GM19099 (cell line): ENCODE measurements around the gene THPO.

Experiments used
- POLR2A ChIP-seq: IDR thresholded peaks from 3 replicates; pipeline ENCODE4 v1.6.1; 2011; ENCODE audit warnings: low read depth; ENCODE audit not compliant: insufficient read length; ENCODE audit errors: extremely low read depth

Gene THPO

DNA sequence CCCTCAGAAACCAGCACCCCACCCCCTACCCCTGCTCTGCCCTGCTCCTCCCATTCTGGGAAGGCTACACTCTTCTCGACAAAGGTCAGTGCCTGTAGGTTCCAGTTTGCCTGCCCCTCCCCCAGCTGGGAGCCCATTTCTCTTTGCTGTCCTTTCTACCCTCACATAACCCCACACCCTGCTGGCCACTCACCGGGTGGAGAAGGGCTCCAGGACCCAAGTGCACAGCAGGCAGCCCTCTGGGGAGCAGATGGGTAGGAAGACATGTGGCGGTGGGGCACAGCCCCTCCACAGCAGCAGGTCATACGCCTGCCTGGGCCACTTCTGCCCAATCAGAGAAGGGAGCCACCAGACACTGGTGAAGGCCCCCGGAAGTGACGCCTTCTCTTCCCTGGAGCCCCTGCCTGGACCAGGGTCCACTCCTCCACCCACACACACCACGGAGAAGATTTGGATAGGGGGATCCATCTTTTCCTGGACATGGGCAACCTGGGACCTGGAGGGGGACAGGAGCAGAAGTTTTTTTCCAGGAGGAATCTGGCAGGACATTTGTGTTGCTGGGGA lies at the start of gene THPO:
Gene THPO, minus strand, starts transcription at position 326 of the 564 bp plus-strand sequence. CDS start 1,948 bp downstream, outside the sequence.
- TF ChIP-seq POLR2A, result no peak

DNA sequence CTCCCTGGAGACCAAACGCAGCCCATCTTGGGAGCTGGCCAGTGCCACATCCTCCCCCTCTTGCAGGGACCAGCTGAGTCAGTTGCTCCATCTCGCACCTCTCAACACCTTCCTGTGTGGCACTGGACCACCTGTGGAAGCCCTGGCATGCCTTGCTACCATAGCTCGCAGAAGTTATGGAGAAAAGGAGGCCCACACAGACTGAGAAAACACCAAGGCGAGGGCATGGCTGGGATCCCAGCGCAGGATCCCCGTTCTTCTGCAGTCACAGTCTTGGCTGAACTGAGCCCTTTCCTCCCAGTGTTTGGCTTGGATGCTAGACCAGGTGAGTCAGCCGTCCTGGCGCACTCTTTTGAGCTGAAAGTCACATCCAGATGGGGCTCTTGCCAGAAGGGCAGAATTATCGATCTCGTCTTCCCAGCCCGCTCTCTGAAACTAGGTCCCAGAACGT lies 48.7 kb upstream of the THPO start:
- TF ChIP-seq POLR2A, result no peak

DNA sequence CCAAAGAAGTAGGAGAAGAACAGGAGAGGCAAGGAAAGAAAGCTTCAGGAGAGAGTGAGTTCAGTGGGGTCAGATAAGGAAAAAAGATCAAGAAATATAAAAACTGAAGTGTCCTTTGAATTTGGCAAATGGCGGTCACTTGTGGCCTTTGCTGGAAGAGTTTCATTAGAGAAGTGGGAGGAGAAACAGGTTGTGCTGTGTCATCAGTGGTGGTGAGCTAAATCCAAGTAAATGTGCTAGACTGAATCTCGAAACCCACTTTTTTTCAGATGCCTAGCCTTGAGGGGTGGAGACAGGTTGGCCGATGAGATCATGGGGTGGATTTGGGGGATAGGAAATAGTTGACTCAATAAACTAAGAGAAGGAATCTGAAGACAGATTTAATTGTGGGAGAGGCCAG lies 45.6 kb upstream of the THPO start:
- no peak for TF ChIP-seq POLR2A

GRCh38 chr3:184419171-184419570 lies 41.2 kb upstream of the THPO start:
- TF ChIP-seq POLR2A, result no peak

- no peak for TF ChIP-seq POLR2A
Measured at GRCh38 chr3:184417619-184418327, 39.8 kb upstream of the THPO start.

GRCh38 chr3:184415203-184415490 lies 37.1 kb upstream of the THPO start:
- no peak for TF ChIP-seq POLR2A

- TF ChIP-seq POLR2A, result no peak
Measured at GRCh38 chr3:184414418-184415202, 36.6 kb upstream of the THPO start.

DNA sequence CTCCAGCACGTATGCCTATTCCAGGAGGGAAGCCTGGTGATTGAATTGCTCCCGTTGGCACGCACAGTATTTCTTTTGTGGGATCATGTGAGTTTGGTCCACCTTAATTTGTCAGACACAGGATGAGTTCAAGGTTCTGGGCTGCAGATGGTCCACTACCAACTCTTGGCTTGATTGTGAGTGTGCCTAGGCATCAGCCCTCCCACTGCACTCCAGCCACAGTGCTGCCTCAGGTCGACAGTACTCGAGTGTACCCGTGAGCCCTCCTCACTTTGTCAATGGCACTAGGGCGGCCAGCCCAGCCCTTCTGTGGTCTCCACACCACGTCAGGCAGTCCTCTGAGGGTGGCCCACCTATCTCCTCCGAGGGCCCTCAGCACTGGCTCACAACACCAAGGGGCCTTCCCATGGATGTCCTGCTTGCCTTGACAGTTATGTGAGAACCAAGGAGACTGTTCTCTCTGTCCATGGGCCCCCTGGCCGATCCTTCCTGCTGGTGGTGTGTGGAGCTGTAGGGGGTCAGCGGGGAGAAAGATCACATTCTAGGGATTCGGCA lies 32.0 kb upstream of the THPO start:
- TF ChIP-seq POLR2A, result no peak

DNA sequence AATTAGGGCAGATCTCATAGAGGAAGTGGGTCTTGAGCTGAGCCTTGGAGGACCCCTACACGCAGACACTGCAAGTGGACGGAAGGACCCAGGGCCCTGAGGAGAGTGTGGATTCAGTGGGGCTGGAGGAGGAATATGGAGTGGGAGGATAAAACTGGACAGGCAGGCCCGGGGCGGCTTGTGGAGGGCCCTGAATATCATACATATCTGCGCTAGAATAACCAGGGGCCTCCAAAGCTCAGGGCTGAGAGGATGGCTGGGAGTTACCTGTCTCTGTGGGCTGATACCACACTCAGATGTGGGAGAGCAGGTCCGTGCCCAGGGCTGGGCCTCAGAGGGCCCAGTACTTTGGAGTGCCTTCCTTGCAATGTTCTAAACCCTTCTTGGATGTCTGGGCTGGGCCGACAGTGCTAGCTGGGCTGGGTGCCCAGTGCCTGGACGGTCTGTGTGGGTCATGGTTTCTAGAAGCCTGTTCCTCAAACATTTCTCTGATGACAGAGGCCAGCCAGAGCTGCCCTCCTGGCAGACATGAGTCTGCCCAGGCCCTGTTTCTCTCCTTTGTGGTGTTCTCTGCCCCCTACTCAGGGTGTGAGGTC lies 31.4 kb upstream of the THPO start:
- no peak for TF ChIP-seq POLR2A

DNA sequence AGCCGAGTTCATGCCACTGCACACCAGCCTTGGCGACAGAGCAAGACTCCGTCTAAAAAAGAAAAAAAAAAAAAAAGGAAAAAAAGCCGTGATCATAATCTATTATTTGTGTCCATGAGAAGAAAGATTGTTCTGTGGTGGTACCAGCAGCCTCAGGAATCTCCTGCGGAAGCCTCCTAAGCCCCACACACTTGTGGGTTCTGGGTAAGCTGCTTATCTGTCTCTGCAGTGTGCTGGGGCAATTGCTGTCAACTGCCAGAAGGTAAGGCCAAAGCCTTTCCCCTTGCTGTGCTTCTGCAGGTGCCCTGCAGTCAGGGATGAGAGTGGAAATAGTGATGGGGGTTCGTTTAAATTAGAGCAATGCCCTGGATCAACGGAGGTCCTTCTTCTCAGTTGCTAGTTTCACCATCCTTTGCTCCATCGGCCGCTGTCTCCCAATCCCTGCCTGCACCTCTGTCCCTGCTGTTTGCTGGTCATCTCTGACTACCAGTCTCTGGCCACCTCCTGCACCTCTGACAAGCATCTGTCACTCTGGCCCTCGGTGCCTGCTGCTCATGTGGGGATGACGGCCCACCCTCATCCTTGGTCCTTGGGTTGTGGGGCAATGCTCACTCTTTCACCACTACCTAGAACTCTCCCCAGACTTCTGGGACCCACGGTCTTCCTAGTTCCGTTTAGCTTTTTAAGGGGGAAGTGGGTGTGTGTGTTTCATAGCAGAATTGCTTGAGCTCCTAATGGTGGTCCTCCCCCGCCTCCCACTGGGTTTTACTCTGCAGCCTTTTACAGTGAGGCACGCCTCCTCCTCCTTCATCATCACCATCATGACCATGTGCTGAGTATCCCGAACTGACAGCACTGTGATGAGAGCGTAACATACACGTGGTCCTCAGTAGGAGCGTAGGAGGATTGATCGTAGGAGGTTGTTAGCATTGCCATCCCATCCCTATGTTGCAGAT lies 27.3 kb upstream of the THPO start:
- no peak for TF ChIP-seq POLR2A

GRCh38 chr3:184399410-184399809 lies 21.4 kb upstream of the THPO start:
- no peak for TF ChIP-seq POLR2A

GRCh38 chr3:184395320-184395660 lies 17.3 kb upstream of the THPO start:
- TF ChIP-seq POLR2A, result no peak

DNA sequence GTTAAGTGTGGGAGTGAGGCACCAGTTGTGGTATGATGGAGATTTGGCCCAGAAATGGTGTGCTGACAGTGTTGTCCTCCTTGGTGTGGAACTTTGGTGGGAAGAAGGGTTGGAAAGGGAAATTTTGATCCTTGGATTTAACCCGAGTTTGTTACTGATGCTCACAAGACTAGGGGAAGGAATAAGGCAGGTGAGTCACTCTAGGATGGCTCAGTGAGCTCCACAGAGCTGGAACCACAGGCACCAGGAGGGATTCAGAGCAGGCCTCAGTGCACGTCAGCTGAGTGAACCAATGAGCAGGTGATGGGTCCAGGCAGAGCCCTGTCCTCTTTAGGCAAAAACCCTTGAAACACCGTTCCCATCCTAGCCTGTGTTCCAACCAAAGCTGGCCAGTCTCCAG lies 13.3 kb upstream of the THPO start:
- TF ChIP-seq POLR2A, result no peak

DNA sequence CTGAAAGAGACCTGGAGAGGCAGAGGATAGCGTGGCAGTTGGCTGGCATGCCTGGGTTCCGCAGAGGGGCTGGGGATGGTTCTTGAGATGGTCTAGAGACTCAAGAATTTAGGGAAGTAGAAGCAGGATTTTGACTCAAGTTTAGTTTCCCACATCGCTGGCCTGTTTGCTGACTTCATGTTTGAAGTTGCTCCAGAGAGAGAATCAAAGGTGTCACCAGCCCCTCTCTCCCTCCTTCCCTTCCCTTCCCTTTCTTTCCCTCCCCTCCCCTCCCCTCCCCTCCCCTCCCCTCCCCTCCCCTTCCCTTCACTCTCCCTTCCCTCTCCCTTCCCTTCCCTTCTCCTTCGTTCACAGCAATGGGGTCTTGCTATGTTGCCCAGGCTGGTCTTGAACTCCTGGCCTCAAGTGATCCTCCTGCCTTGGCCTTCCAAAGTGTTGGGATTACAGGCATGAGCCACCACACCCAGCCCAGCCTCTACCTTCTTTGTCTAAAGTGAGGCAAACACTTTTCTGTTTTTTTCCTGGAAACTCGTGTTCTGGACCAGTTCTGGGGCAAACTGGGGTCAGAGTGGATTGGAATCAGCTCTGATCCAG lies 12.0 kb upstream of the THPO start:
- TF ChIP-seq POLR2A, result no peak
